Stimulated activated effector memory CD8-positive, alpha-beta T cell treated with anti-CD3 and anti-CD28 coated beads, Interleukin-12 subunit alpha, Interleukin-12 subunit beta, amount 100 ng/mL, for 72 hours (primary cell): ENCODE results near the gene GRIA4.
"Not testable (repeated sequence)": the region's sequence is repeated elsewhere in the genome, so short reads cannot be mapped to it uniquely, and the experiment has no call there.

ENCODE experiments used
- ATAC-seq: fragments of 150-1000 bp; cut with Tn5 transposase; 2 replicates; pipeline ENCODE4 v1.10.0; 2021
- DNase-seq, 2 donors: peaks; one replicate each; pipeline ENCODE4 v3.0.0; 2021 to 2022; ENCODE audit warnings: low spot score in 2 of 2
- H3K27ac Mint-ChIP-seq: one replicate; pipeline ENCODE4 v1.8.0; 2022; ENCODE audit warnings: mild to moderate bottlenecking, mixed read lengths
- H3K36me3 Mint-ChIP-seq: one replicate; pipeline ENCODE4 v1.8.0; 2022; ENCODE audit warnings: mild to moderate bottlenecking, mixed read lengths
- H3K4me1 Mint-ChIP-seq: one replicate; pipeline ENCODE4 v1.8.0; 2022; ENCODE audit warnings: mixed read lengths
- H3K4me3 Mint-ChIP-seq: one replicate; pipeline ENCODE4 v1.8.0; 2022; ENCODE audit warnings: mild to moderate bottlenecking, mixed read lengths
- H3K9me3 Mint-ChIP-seq: one replicate; pipeline ENCODE4 v1.8.0; 2022; ENCODE audit warnings: mixed read lengths

The GRIA4 gene

DNA sequence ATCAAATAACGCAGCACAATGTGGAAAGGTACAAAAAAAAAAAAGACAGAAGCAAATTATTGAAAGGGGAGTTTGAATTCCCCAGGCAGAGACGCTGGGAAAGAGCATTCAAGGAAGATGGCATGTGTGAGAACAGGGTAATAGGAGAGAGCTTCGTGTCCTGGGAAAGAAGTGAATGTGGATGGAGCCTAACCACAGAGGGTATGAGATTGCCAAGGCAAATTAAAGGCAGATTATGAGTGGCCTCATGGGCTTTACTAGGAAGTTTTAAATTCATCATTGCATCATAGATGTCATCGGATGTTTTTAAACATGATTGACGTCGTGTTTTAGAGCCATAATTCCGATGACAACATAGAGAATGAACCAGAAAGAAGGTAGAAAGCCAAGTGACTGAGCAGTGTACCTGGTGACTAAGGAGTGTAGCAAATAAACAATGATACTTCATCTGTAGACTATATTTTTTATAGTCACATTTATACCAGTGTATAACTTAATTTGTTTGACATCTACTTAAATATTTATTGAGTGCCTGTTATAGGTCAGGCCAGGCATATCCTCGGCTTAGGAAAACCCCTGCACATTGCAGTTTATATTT lies 260.7 kb downstream of the GRIA4 start:
- no peaks in the 10 kb centered on the region for H3K36me3 Mint-ChIP-seq
- no peak overlapping the region for H3K27ac Mint-ChIP-seq
- DNase-seq (no peak), ATAC-seq (no peak)
- H3K9me3 Mint-ChIP-seq: peaks cover under 1% of the 10 kb centered on the region
- no peak overlapping the region for H3K4me3 Mint-ChIP-seq
- no peaks in the 10 kb centered on the region for H3K4me1 Mint-ChIP-seq

GRCh38 chr11:105878510-105878909 lies 268.6 kb downstream of the GRIA4 start:
- H3K4me3 Mint-ChIP-seq: no peak overlapping the region
- ATAC-seq (no peak), DNase-seq (no peak)
- no peaks in the 10 kb centered on the region for H3K4me1 Mint-ChIP-seq
- H3K27ac Mint-ChIP-seq: no peak overlapping the region
- H3K9me3 Mint-ChIP-seq: peaks cover 4% of the 10 kb centered on the region
- no peaks in the 10 kb centered on the region for H3K36me3 Mint-ChIP-seq

- not testable (repeated sequence) for ATAC-seq, H3K36me3 Mint-ChIP-seq, H3K4me1 Mint-ChIP-seq, DNase-seq, H3K4me3 Mint-ChIP-seq, H3K27ac Mint-ChIP-seq, H3K9me3 Mint-ChIP-seq
These were observed 269.1 kb downstream of the GRIA4 start for GRCh38 chr11:105878927-105879326.

- no peak overlapping the region for H3K4me3 Mint-ChIP-seq
- H3K36me3 Mint-ChIP-seq: no peaks in the 10 kb centered on the region
- no peaks in the 10 kb centered on the region for H3K9me3 Mint-ChIP-seq
- DNase-seq (no peak), ATAC-seq (no peak)
- no peaks in the 10 kb centered on the region for H3K4me1 Mint-ChIP-seq
- no peak overlapping the region for H3K27ac Mint-ChIP-seq
These were observed 271.2 kb downstream of the GRIA4 start for GRCh38 chr11:105881027-105881426.

DNA sequence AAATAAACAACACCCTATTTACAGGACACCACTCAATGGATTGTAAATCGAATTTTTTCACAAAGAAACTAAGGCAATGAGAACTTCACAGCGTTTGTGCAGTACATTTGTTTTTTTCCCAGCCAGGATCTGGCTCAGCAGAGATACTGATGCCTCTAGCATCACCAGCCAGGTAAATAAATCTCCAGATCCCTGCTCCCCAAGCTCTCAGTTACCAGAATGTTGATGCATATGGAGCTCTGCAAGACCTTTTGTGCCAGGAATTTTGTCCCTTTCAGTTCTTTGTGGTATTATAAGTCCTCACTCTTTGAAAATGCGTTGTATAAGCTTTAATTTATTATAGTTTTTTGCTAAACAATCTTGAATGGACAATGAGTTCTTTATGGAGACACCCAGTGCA lies 274.6 kb downstream of the GRIA4 start:
- H3K4me1 Mint-ChIP-seq: no peaks in the 10 kb centered on the region
- DNase-seq: no peak
- peaks cover 2% of the 10 kb centered on the region for H3K9me3 Mint-ChIP-seq
- H3K27ac Mint-ChIP-seq: no peak overlapping the region
- no peak for ATAC-seq
- no peak overlapping the region for H3K4me3 Mint-ChIP-seq
- H3K36me3 Mint-ChIP-seq: no peaks in the 10 kb centered on the region

GRCh38 chr11:105891685-105892084 lies 281.8 kb downstream of the GRIA4 start:
- Mint-ChIP-seq H3K4me3 (no peak overlapping the region), H3K4me1 (no peaks in the 10 kb centered on the region), H3K36me3 (no peaks in the 10 kb centered on the region), H3K27ac (no peak overlapping the region), H3K9me3 (peaks cover 2% of the 10 kb centered on the region)
- no peak for DNase-seq
- ATAC-seq: no peak

GRCh38 chr11:105897161-105897560 lies 287.3 kb downstream of the GRIA4 start:
- ATAC-seq (no peak), DNase-seq (no peak)
- no peaks in the 10 kb centered on the region for H3K9me3 Mint-ChIP-seq
- no peak overlapping the region for H3K4me3 Mint-ChIP-seq
- H3K27ac Mint-ChIP-seq: no peak overlapping the region
- H3K36me3 Mint-ChIP-seq: no peaks in the 10 kb centered on the region
- no peaks in the 10 kb centered on the region for H3K4me1 Mint-ChIP-seq

DNA sequence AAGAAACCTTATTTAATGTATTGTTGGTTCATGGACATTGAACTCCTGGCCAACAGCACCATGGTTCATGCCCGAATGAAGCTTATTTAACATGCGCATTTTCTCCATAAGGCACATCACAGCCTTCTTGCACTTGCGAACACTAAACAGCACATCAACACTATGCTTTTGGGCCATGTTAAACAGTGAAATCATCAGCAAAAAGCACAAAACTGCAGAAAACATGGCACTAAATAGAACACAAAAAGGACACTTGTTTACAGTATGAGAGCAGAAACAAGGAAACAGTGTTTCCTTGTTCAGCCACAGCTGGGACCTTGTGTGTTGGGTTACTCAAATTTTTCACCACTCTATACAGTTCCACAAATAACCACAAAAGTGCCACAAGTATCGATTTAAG lies 289.9 kb downstream of the GRIA4 start:
- no peak overlapping the region for H3K27ac Mint-ChIP-seq

GRCh38 chr11:105900515-105901035 lies 290.7 kb downstream of the GRIA4 start:
- H3K36me3 Mint-ChIP-seq: no peaks in the 10 kb centered on the region
- no peak overlapping the region for H3K27ac Mint-ChIP-seq
- DNase-seq: no peak

More for the DNA sequence above, 289.9 kb downstream of the GRIA4 start:
- H3K4me1 Mint-ChIP-seq: no peaks in the 10 kb centered on the region
- DNase-seq (no peak), ATAC-seq (no peak)
- H3K9me3 Mint-ChIP-seq: no peaks in the 10 kb centered on the region
- no peaks in the 10 kb centered on the region for H3K36me3 Mint-ChIP-seq
- H3K4me3 Mint-ChIP-seq: no peak overlapping the region

DNA sequence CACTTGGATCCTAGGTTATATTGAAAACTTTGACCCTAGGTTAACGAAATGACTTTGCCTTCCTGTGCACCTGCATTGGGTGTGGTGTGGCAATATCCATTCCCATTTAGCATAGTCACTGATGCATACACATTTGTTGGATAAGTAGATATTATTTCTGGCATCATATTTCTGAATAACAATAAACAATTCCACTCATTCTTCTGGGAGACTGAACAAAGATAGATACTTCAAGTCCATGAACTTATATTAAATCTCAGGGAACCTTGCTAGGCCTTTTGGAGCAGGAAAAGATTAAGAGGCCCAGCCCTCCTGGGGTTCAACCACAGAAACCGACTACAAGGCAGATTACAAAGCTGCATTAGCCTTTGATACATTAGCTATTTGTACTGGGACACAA lies 293.2 kb downstream of the GRIA4 start:
- no peaks in the 10 kb centered on the region for H3K4me1 Mint-ChIP-seq
- H3K36me3 Mint-ChIP-seq: no peaks in the 10 kb centered on the region
- no peak overlapping the region for H3K27ac Mint-ChIP-seq
- DNase-seq (no peak), ATAC-seq (no peak)
- no peaks in the 10 kb centered on the region for H3K9me3 Mint-ChIP-seq
- H3K4me3 Mint-ChIP-seq: no peak overlapping the region

More at GRCh38 chr11:105900515-105901035, 290.7 kb downstream of the GRIA4 start:
- Mint-ChIP-seq H3K4me1 (no peaks in the 10 kb centered on the region), H3K9me3 (no peaks in the 10 kb centered on the region), H3K4me3 (no peak overlapping the region)
- no peak for ATAC-seq

DNA sequence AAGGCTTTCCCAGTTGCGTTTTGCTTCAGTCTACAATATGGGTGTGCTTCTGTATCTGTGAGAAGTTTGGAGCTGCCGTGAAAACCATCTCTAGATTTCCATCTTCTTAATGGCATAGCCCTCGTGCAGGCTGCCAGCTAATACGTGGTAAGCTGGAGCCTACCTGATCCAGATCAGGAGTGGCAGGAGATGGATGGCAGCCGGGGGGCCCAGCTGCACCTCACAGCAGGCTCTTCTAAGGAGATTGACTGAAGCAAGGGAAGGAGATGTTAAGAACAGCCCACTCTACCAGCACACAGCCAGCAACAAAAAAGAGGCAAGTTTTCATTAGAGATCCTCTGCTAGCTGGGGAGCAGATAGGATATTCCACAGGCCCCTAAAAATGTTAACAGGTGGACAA lies 296.6 kb downstream of the GRIA4 start:
- ATAC-seq: no peak
- Mint-ChIP-seq H3K27ac (no peak overlapping the region), H3K4me1 (no peaks in the 10 kb centered on the region), H3K36me3 (no peaks in the 10 kb centered on the region), H3K9me3 (no peaks in the 10 kb centered on the region), H3K4me3 (no peak overlapping the region)
- no peak for DNase-seq

DNA sequence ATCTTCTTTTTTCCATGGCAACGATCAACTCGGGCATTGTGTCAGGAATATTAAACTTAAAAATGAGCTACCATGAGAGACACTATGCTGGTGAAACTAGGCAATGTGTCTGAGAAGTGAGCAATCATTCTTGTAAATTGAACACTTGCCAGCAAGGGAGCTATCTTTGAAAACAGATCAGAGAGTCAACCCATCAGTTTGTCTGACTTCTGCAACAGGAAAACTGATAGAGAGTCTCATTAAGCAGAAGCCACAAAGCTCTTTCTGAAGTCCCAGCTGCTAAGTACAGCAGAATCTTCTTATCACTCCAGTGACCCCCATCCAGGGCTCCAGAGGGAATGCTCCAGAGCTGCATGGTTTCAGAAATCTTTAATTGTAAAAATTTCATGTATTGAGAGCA lies 297.4 kb downstream of the GRIA4 start:
- Mint-ChIP-seq H3K4me1 (no peaks in the 10 kb centered on the region), H3K9me3 (no peaks in the 10 kb centered on the region), H3K36me3 (no peaks in the 10 kb centered on the region), H3K27ac (no peak overlapping the region), H3K4me3 (no peak overlapping the region)
- DNase-seq (no peak), ATAC-seq (no peak)

GRCh38 chr11:105910095-105910715 lies 300.3 kb downstream of the GRIA4 start:
- DNase-seq (no peak), ATAC-seq (no peak)
- Mint-ChIP-seq H3K9me3 (no peaks in the 10 kb centered on the region), H3K4me3 (no peak overlapping the region), H3K27ac (no peak overlapping the region), H3K4me1 (no peaks in the 10 kb centered on the region), H3K36me3 (no peaks in the 10 kb centered on the region)

- no peaks in the 10 kb centered on the region for H3K4me1 Mint-ChIP-seq
- no peak overlapping the region for H3K4me3 Mint-ChIP-seq
- no peaks in the 10 kb centered on the region for H3K36me3 Mint-ChIP-seq
- no peak overlapping the region for H3K27ac Mint-ChIP-seq
- ATAC-seq (no peak), DNase-seq (no peak)
- H3K9me3 Mint-ChIP-seq: no peaks in the 10 kb centered on the region
These were observed 301.6 kb downstream of the GRIA4 start for GRCh38 chr11:105911454-105911853.

GRCh38 chr11:105912666-105913065 lies 302.8 kb downstream of the GRIA4 start:
- no peaks in the 10 kb centered on the region for H3K9me3 Mint-ChIP-seq
- no peaks in the 10 kb centered on the region for H3K4me1 Mint-ChIP-seq
- H3K27ac Mint-ChIP-seq: no peak overlapping the region
- ATAC-seq (no peak), DNase-seq (no peak)
- H3K36me3 Mint-ChIP-seq: no peaks in the 10 kb centered on the region
- H3K4me3 Mint-ChIP-seq: no peak overlapping the region

GRCh38 chr11:105915021-105915420 lies 305.1 kb downstream of the GRIA4 start:
- no peak for ATAC-seq
- no peak for DNase-seq
- no peak overlapping the region for H3K27ac Mint-ChIP-seq
- H3K9me3 Mint-ChIP-seq: no peaks in the 10 kb centered on the region
- no peaks in the 10 kb centered on the region for H3K4me1 Mint-ChIP-seq
- no peaks in the 10 kb centered on the region for H3K36me3 Mint-ChIP-seq
- no peak overlapping the region for H3K4me3 Mint-ChIP-seq
